ENCODE measurements around the gene FDX2.
"Not testable (repeated sequence)": the region's sequence is repeated elsewhere in the genome, so short reads cannot be mapped to it uniquely, and the experiment has no call there.

FDX2 gene

GRCh38 chr19:10339380-10339960, 23.7 kb upstream of the FDX2 start, which contains the start of gene ICAM3:
Gene ICAM3, minus strand, starts transcription at chr19:10339624. Its CDS starts 10 bp downstream, at chr19:10339614.
- TF ChIP-seq CTCF (IDR thresholded peaks at IDR 0.05; ENCODE audit: extremely low read depth, missing control alignments): no peak
- DNase-seq (ENCODE audit: low spot score): peak; percentile 72

DNA sequence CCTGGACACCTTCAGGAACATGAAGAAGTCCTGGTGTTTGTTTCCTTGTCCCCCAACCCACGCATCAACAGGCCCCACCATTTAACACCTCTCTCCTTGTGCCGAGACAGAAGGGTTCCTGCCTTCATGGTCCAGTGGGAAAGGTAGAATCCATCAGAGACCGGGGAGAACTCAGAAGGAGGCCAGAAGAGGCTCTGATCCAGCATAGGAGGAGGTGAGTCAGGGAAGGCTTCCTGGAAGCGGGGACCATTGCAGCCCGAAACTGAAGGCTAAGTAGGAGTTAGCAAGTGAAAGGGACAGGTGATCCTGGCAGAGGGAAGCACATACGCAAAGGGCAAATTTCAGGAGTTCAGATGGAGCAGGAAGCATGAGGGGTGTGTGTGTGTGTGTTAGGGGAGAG, 23.1 kb upstream of the FDX2 start:
- TF ChIP-seq CTCF (IDR thresholded peaks at IDR 0.05; ENCODE audit: extremely low read depth, missing control alignments): no peak
- DNase-seq (ENCODE audit: low spot score): no peak

DNA sequence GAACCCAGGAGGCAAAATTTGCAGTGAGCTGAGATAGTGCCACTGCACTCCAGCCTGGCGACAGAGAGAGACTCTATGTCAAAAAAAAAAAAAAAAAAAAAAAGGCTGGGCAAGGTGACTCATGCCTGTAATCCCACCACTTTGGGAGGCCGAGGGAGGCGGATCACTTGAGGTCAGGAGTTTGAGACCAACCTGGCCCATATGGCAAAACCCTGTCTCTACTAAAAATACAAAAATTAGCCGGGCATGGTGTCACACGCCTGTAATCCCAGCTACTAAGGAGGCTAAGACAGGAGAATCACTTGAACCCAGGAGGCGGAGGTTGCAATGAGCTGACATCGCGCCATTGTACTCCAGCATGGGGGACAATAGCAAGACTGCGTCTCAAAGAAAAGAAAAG, 20.9 kb upstream of the FDX2 start:
- DNase-seq (ENCODE audit: low spot score): not testable (repeated sequence)

DNA sequence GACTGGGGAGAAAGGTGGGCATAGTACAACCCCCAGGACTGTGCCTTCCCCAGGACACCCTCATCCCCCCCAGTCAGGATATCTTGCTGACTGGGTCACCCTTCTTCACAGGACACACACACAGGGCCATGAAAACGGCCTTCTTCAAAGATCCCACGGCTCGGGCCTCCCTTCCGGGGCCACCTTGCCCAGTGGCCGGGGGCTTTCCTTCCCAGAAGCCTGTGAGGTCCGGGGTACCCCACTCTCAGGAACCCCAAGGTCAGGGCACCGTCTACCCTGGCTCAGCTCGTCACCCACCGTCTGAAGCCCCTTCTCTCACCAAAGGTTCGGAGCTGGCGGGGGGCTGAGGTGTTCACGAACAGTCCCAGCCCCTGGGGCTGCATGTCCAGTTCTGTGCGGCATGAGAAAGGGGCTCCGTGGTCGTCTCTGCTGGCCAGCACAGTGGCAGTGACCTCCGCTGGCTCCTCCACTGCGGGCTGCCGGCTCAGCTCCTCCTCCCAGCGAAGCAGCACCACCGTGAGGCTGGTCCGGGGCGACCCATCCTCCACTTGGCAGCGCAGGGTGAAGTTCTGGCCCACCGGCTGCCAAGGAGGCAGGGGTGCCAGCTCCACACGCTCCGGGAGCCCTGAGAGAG, 19.7 kb upstream of the FDX2 start:
- no peak for DNase-seq (ENCODE audit: low spot score)
- TF ChIP-seq CTCF (IDR thresholded peaks at IDR 0.05; ENCODE audit: extremely low read depth, missing control alignments): no peak

DNA sequence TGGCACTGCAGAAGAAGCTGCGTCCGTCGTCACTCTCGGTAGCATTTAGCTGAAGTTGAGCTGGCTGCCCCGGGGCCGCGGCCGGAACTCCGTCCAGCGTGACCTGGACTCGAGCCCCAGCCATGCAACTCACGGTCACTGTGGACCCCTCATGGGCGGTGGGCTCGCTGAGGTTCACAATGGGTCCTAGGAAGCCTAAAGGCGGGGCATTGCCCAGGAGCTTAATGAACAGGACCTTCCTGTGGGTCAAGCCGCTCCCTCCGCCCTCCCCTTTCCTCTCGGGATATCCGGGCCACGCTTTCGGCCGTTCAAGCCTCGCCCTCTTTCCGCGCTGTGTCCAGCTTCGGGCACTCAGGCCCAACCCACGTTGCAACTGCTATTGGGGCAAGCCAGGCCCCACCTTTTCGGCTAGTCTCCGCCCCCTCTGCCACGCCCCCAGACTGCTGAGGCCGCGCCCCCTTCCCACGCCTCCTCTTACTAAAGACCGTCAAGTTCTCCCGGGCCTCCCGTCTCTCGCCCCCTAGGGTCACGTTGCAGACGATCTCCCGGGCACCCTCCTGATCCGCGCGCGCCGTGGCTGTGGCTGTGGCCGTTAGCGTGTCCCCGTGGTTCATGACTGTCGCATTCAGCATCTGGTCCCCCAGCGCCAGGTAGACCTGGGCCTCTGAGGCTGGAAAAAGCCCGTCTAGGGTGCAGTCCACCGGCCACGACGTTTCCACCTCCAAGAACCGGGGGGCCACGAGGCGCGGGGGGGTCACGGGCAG, 19.0 kb upstream of the FDX2 start:
- DNase-seq (ENCODE audit: low spot score): no peak
- TF ChIP-seq CTCF (IDR thresholded peaks at IDR 0.05; ENCODE audit: extremely low read depth, missing control alignments): no peak

- no peak for TF ChIP-seq CTCF (IDR thresholded peaks at IDR 0.05; ENCODE audit: extremely low read depth, missing control alignments)
These were observed 18.2 kb upstream of the FDX2 start for GRCh38 chr19:10333758-10334587.

DNA sequence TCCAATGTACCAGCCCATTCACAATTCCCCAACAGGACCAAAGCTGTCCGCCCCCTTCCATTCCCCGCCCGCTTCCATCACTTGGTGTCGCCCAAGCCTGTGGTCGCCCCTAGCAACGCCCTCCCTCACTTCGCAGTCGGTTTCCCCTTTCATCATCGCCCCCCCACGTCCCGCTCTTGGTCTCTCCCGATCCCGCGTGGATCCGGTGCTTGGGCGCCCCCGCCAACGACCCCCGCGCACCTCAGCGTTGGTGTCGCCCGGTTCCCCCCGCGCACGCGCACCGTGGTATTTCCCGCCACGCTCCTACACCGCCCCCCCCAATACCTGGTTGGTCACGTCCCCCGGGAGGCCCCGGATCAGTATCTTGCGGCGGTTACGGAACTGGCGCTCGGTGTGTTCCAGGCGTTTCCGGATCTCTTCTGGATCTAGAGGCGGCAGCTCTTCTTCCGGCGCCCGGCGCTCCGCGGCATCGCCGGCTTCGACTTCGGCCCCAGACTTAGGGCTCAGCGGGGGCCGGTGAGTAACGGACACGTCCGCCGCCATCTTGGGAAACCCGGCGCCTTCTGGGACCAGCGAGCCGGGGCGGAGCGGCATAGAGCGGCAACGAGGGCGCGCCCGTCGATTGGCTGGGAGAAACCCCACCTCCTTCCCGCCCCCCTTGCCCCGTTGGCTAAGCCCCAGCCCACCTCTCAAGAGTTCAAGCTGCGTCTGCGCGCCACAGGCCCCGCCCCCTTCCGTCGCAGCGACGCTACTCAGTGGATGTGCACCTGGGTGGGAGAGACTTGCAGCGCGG, 17.3 kb upstream of the FDX2 start, which contains the start of gene RAVER1:
RAVER1 (minus strand) TSS at position 565 of the 793 bp plus-strand sequence; CDS start at position 543, 22 bp downstream.
- TF ChIP-seq CTCF (IDR thresholded peaks at IDR 0.05; ENCODE audit: extremely low read depth, missing control alignments): no peak
- DNase-seq (ENCODE audit: low spot score): peak; percentile 99

More at GRCh38 chr19:10333758-10334587, 18.2 kb upstream of the FDX2 start:
- no peak for DNase-seq (ENCODE audit: low spot score)

Measured in GM20000 (cell line).